Activated T-cell treated with anti-CD3 and anti-CD28 coated beads, Interleukin-2, amount 50 U/mL, for 1 hour (primary cell): Measurements from ENCODE around the gene TBC1D5.
"Not testable (repeated sequence)": the region's sequence is repeated elsewhere in the genome, so short reads cannot be mapped to it uniquely, and the experiment has no call there.

ENCODE experiments used
- DNase-seq: peaks from one replicate; pipeline ENCODE4 v3.0.0-alpha.2; 2020

Gene TBC1D5

GRCh38 chr3:17394541-17395155, 347.8 kb downstream of the TBC1D5 start:
- DNase-seq, result no peak

DNA sequence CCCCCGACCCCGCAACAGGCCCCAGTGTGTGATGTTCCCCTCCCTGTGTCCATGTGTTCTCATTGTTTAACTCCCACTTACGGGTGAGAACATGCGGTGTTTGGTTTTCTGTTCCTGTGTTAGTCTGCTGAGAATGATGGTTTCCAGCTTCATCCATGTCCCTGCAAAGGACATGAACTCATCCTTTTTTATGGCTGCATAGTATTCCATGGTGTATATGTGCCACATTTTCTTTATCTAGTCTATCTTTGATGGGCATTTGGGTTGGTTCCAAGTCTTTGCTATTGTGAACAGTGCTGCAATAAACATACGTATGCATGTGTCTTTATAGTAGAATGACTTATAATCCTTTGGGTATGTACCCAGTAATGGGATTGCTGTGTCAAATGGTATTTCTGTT, 349.9 kb downstream of the TBC1D5 start:
- not testable (repeated sequence) for DNase-seq

DNA sequence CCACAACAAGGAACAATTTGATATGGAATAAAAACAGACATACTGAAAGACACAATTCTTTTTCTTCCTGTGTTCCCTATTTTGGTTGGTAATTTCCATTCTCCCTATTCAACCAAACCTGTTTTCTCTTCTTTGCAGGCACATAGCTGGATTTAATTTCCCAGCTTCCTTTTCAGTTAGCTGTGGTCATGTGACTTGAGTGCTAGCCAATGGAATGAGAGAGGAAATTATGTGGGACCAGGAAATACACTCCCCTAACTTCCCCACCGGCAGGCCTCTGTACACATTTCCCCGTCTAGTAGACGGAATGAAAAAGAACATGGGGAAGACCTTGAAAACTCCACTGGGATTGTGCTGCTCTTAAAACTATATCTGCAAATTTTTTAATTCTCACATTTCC, 351.6 kb downstream of the TBC1D5 start:
- no peak for DNase-seq

GRCh38 chr3:17387108-17387507, 355.3 kb downstream of the TBC1D5 start:
- no peak for DNase-seq

GRCh38 chr3:17386432-17386831, 356.0 kb downstream of the TBC1D5 start:
- DNase-seq, result no peak

DNA sequence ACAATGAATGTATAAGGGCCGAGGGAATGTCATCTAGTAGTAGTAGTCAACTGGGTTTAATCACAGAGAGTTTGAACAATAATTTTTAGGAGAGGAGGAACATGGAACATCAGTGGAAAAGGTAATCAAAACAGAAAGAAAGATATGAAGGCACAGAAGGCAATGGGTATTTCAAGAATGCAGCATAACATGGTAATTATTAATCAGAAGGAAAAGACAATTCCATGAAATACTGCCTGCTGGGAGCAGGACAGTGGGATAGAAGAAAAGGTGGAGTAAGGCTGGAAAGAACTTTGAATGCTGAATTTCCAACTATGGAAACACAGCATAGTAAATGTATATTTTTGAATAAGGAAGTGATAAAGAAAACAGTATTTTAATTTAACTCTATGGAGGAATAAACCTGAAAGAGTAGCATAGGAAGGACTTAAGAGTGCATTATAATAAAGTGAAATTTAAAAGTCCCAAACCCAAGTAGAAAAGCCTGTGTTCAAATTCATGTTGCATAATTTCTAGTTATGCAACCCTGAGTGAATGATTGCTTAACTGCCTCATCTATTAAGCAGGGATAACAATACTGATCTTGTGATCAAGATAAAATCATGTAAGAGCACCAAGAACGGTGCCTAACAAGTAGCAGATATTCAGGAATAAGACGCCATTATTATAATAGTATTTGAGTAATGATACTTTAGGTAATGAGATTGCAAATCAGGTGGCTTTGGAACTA, 357.7 kb downstream of the TBC1D5 start:
- DNase-seq, result no peak

DNA sequence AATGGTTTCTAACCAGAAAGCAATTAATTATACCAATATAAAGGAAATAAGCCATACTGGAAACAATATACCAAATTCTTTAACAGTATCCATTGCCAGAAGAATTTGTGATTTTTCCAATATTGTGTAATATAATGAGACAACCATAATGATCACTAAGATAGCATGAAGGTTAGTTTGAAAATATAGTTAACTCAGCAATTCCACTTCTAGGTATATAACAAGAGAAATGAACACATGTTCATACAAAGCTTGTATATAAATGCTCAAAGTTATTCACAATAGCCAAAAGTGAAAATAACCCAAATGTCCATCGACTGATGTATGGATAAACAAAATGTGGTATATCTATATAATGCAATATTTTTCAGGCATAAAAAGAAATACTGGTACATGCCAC, 369.1 kb downstream of the TBC1D5 start:
- DNase-seq, result no peak

- DNase-seq, result no peak
Observed at GRCh38 chr3:17372362-17373210, 369.8 kb downstream of the TBC1D5 start.

DNA sequence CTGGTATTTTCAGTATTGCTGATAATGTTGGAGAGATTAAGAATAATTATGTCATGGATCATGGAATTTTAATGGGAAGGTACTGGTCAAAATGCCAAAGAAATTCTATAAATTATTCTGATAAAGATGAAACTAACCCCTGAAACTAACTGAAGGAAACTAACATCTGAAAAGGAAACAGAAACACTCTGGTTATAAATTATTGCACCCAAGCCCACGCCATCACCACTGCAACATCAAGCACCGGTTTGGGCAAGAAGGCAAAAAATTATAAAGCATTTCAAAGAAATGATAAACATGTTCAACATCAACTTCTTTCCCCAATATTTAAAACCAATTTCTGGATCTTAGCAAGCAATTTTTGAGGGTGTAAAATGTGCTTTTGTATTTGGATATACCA, 372.5 kb downstream of the TBC1D5 start:
- DNase-seq, result no peak

DNA sequence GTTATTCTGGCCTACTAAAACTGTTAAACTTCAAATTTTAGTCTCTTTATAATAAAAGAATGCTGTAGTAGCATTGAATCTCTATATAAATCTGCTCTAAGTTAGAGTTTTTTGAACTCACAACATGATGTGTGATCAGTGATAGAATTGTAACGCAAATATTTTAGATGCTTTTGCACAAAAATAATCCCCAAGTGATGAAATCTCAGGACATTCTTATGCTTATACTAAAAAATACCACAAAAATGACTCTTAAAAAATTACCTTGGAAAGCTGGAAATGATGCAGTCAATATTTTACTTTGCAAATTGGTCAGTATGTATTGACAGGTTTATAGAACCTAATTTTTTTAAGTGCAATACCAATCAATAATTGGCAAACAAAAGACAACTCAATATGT, 375.3 kb downstream of the TBC1D5 start:
- no peak for DNase-seq

- no peak for DNase-seq
Observed at GRCh38 chr3:17360991-17361390, 381.4 kb downstream of the TBC1D5 start.

DNA sequence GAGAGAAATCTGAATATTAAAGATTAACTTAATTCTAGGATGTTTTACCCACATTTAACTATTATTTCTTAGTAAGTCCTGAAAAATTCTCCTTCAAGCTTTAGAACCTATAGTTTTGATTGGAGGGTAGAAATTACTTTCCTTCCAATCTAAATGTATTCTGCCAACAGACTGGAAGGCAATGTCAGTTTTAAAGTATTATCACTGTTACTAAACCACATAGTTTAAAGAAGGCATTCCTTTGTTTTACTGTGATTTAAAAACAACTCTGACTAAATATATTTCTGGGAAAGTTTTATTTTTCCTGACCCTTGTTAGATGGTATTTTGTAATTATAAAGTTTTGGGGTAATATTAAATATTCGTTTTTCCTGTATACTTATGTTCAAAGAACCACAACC, 382.5 kb downstream of the TBC1D5 start:
- DNase-seq, result no peak

DNA sequence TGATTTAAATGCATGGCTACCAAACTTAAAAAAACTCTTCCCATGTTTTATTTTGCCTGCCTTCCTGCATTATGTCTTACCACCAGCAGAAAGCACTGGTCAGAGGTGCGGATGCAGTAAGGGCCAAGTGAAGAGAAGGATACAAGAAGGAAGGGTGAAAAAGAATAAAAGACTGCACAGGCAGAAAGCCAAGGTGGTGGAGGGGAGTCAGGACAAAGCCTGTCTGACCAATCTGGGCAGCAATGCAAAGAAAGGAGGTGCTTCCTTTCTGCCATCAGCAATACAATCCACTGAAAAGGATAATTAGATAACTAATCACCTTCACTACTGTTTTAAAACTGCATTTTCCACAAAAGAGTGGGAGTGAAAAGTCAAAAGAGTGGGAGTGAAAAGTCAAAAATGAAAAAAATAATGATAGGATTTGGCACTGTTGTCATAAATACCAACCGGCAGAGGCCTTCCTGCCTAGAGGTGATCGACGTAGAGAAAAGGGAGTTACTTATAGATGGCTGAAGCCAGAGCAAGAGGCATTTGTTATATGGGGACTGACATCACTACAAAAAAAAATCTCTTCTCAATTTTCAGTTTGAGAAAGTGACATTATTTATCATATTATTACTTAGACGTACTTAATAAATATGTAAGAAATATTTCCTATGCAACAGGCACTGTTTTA, 385.3 kb downstream of the TBC1D5 start:
- no peak for DNase-seq

DNA sequence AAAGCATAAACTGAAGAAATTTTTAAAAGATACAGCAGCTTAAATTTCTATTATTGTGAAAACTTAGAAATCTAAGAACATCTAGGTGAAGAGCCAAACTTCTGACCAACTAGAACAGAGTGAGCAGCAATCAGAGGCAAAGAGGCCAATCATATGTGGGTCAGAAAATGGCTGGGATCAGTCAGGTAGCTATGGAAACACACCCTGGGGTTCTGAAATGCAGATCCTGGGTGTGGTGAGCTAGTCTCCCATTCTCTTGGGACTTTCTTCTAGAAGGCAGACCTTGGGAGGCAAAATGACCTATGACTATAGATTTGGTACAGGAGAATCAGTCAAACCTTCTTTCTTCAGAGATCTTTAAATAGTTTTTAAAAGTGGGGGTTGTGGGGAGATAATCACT, 385.8 kb downstream of the TBC1D5 start:
- DNase-seq, result no peak

GRCh38 chr3:17355591-17355990, 386.8 kb downstream of the TBC1D5 start:
- DNase-seq, result no peak

GRCh38 chr3:17354341-17354740, 388.1 kb downstream of the TBC1D5 start:
- DNase-seq, result no peak

DNA sequence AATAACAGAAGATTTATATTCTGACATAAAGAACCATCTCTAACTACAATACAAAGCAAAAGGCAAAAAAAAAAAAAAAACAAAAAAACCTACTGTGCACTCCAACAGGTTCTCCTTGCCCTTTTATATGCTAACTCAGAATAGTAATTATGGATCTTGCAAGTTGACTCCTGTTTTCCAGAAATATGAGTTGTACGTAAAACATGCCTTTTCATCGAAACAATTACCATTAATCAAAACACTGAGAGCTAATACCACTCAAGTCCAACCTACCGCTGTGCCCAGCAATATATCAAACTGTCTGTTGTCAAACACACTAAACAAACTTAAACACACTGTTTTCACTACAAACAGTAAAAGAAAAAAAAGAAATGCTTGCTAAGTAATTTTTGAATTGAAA, 389.8 kb downstream of the TBC1D5 start:
- DNase-seq, result no peak

DNA sequence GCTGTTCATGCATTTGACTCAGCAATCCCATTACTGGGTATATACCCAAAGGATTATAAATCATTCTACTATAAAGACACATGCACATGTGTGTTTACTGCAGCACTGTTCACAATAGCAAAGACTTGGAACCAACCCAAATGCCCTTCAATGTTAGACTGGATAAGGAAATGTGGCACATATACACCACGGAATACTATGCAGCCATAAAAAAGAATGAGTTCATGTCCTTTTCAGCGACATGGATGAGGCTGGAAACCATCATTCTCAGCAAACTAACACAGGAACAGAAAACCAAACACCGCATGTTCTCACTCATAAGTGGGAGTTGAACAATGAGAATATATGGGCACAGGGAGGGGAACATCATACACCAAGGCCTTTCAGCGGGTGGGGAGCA, 391.2 kb downstream of the TBC1D5 start:
- not testable (repeated sequence) for DNase-seq

DNA sequence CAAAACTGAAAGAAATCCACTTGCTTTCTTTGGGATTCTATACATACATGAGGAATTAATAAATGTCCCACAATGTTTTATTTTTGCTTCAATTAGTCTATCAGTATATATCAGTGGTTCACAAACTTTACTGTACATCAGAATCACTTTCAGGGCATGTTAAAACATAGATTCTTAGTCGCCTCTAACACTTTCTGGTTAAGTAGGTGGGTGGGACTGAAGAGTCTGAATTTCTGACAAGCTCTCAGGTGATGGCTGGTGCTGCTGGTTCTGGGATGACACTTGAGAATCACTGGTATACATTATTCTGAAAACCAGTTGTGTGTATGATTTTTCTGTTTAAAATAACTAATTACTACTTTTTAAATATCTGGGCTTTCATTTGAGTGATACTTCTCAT, 393.3 kb downstream of the TBC1D5 start:
- no peak for DNase-seq

DNA sequence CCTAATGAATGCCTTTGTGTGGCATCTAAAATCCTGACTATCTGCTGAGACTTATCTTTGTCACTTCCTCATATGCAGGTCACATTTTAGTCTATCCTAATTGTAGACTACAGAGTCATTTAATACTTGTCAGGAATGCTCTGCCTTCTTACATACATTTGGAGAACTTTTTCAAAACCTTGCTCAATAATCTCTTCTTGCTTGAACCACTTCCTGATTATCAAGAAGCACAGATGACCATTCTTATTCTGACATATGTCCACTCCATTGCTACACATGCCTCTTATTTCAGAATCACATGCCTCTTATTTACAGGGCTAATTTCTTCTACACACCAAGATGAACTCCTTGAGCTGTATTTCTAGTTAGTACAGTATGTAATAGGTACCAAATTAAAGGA, 400.3 kb downstream of the TBC1D5 start:
- no peak for DNase-seq

GRCh38 chr3:17340693-17341092, 401.7 kb downstream of the TBC1D5 start:
- DNase-seq, result no peak

- DNase-seq, result no peak
Observed at GRCh38 chr3:17340261-17340660, 402.2 kb downstream of the TBC1D5 start.

DNA sequence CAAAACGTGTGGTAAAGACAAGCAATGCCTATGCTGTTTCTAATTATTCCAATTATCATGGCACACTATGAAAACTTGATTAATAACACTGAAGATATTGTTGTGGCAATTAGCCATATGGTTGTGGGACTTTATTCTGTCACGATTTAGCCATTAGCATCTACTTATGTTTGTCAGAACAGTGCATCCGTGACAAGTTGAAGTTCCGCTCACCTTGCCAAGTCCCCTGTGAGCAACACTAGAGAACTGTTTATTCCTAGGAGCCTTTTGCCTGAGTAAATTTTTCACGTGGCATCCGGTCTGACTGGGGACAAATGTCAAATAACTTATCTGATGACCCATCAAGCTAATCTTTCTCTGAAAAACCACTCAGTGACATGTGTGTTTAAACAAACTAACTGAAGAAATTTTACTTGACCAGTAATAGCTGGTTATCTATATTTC, 403.3 kb downstream of the TBC1D5 start:
- no peak for DNase-seq
